ENCODE results near the gene CEACAM1.
"Not testable (repeated sequence)": the region's sequence is repeated elsewhere in the genome, so short reads cannot be mapped to it uniquely, and the experiment has no call there.

CEACAM1 gene

DNA sequence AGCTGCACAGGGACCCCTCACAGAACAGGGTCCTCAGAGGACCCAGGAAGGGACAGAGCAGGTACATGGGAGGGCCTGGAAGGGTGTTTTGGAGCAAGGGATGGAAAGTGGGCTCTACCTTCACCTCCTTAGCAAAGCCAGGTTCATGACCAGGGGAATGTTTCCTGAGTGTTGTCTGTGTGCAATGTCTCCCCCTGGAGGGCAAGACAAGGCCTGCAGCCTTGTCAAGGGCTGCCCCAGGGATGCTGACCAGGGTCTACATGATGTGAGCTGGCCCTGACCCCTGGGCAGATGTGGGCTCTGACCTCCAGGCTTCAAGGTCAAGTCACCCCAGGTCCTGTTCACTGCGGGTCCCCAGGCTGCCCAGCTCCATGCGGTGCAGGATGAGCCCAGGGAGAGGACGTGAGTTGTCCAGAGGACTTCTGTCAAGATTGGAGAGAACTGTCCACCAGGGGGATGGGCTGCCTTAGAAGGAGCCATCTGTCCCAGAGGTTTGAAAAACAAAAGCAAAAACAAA is 1.0 kb upstream of the CEACAM1 start:
- peaks cover 14% of the 10 kb centered on the region for H3K4me1 ChIP-seq (ENCODE audit: control insufficient read depth, insufficient read depth, low read length)
- no peak overlapping the region for H3K9ac ChIP-seq (ENCODE audit: low read length)
- no peaks in the 10 kb centered on the region for H3K27me3 ChIP-seq (ENCODE audit: control insufficient read depth, insufficient read depth, low read length)
- no peaks in the 10 kb centered on the region for H3K36me3 ChIP-seq (ENCODE audit: control insufficient read depth, insufficient read depth, low read length)
- H3K27ac ChIP-seq (ENCODE audit: low read depth, low read length) = no peak overlapping the region
- no peak overlapping the region for H3K4me3 ChIP-seq (ENCODE audit: low read depth, low read length)
- no peaks in the 10 kb centered on the region for H3K9me3 ChIP-seq (ENCODE audit: control insufficient read depth, insufficient read depth, low read depth, low read length)

DNA sequence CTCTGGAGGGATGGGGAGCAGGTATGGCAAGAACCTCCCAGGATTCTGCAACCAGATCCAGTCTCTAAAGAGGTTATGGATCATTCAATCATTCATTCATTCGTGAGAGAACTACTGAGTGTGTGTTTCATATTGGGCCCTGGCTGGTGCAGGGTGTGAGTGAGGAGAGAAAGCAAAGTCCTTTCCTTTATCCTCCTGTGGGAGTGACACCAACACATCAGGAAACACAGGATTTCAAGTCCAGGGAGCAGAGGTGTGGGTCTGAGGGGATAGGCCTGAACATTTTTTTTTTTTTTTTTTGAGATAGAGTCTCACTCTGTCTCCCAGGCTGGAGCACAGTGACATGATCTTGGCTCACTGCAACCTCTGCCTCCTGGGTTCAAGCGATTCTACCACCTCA is 3.3 kb downstream of the CEACAM1 start:
- H3K9me3 ChIP-seq (ENCODE audit: control insufficient read depth, insufficient read depth, low read depth, low read length) = no peaks in the 10 kb centered on the region
- no peak overlapping the region for H3K27ac ChIP-seq (ENCODE audit: low read depth, low read length)
- peaks cover 10% of the 10 kb centered on the region for H3K4me1 ChIP-seq (ENCODE audit: control insufficient read depth, insufficient read depth, low read length)
- no peaks in the 10 kb centered on the region for H3K36me3 ChIP-seq (ENCODE audit: control insufficient read depth, insufficient read depth, low read length)
- no peaks in the 10 kb centered on the region for H3K27me3 ChIP-seq (ENCODE audit: control insufficient read depth, insufficient read depth, low read length)
- no peak overlapping the region for H3K9ac ChIP-seq (ENCODE audit: low read length)
- H3K4me3 ChIP-seq (ENCODE audit: low read depth, low read length) = no peak overlapping the region

DNA sequence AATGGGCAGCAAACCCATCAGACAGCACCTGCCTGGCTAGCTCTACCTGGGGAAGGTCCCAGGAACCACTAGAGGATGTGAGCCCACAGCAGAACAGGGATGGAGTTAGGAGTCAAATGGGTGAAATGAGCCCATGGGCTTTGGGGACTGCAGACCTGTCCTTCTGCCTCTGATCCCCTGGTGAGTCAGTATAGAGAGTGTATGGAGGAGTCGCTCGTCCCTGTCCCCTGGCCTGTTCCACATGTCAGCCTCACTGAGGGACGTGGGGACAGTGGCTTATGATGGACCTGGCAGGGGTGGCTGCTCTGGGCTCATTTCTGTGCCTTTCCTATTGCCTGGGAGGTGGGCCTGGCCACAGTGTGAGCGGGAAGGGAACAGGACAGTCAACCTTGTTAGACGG is 4.0 kb downstream of the CEACAM1 start:
- Histone ChIP-seq H3K4me1 (ENCODE audit: control insufficient read depth, insufficient read depth, low read length) (peaks cover 10% of the 10 kb centered on the region), H3K9ac (ENCODE audit: low read length) (no peak overlapping the region), H3K27me3 (ENCODE audit: control insufficient read depth, insufficient read depth, low read length) (no peaks in the 10 kb centered on the region), H3K4me3 (ENCODE audit: low read depth, low read length) (no peak overlapping the region), H3K36me3 (ENCODE audit: control insufficient read depth, insufficient read depth, low read length) (no peaks in the 10 kb centered on the region), H3K9me3 (ENCODE audit: control insufficient read depth, insufficient read depth, low read depth, low read length) (no peaks in the 10 kb centered on the region), H3K27ac (ENCODE audit: low read depth, low read length) (no peak overlapping the region)

DNA sequence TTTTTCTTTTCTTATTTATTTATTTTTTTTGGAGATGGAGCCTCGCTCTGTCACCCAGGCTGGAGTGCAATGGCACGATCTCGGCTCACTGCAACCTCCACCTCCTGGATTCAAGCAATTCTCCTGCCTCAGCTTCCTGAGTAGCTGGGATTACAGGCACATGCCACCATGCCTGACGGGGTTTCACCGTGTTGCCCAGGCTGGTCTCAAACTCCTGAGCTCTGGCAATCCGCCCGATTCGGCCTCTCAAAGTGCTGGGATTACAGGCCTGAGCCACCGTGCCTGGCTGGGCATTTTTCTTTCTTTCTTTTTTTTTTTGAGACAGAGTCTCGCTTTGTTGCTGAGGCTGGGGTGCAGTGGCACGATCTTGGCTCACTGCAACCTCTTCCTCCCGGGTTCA is 6.0 kb downstream of the CEACAM1 start:
- H3K27ac ChIP-seq (ENCODE audit: low read depth, low read length); H3K9me3 ChIP-seq (ENCODE audit: control insufficient read depth, insufficient read depth, low read depth, low read length); H3K27me3 ChIP-seq (ENCODE audit: control insufficient read depth, insufficient read depth, low read length); H3K4me1 ChIP-seq (ENCODE audit: control insufficient read depth, insufficient read depth, low read length); H3K9ac ChIP-seq (ENCODE audit: low read length); H3K36me3 ChIP-seq (ENCODE audit: control insufficient read depth, insufficient read depth, low read length); H3K4me3 ChIP-seq (ENCODE audit: low read depth, low read length): not testable (repeated sequence)

DNA sequence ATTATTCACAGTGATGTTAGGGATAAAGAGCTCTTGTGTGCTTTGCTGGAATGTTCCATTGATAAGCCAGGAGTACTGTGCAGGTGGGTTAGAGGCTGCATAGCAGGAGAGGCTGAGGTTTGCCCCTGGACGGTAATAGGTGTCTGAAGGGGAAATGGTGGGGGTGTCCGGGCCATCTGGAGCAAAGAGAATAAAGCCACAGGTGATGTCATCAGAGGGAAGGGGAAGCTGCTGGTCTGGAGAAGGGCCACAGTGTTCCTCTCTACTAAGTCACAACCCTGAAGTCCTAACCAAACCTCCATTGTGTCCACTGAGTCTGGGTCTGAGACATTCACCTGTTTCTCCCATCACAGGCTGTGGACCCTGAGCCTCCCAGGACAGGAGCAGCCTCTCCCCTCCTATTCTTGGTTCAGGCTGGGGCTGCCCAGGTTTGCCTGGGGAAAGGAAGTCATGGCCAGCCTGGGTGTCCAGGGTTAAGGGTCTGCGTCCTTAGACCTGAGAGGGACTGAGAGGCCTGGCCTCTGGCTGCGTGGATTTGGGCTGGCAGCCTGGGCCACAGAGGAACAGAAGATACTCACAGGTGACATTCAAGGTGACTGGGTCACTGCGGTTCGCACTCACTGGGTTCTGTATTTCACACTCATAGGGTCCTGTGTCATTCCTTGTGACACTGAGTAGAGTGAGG is 6.8 kb downstream of the CEACAM1 start:
- H3K4me1 ChIP-seq (ENCODE audit: control insufficient read depth, insufficient read depth, low read length) = no peaks in the 10 kb centered on the region
- H3K36me3 ChIP-seq (ENCODE audit: control insufficient read depth, insufficient read depth, low read length) = no peaks in the 10 kb centered on the region

DNA sequence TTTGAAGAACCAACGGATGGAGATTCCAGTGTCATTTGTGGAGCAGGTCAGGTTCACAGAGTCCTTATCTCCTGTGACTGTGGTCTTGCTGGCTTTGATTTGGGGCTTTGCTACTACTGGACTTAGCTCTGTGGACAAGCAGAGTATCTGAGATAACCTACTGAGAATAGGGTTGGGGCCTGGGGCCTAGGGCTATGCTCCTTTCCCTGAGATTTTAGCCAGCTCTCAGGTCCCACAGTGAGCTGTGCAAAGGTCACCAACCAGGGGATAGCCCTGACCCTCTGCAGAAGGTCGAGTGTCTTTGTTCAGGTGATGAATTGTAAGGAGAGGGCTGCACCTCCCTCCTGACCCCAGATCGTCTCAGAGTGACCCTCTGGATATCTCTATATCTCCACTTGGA is 9.2 kb downstream of the CEACAM1 start:
- Histone ChIP-seq H3K4me1 (ENCODE audit: control insufficient read depth, insufficient read depth, low read length) (no peaks in the 10 kb centered on the region), H3K36me3 (ENCODE audit: control insufficient read depth, insufficient read depth, low read length) (no peaks in the 10 kb centered on the region)

More for the DNA sequence above, 6.8 kb downstream of the CEACAM1 start:
- H3K4me3 ChIP-seq (ENCODE audit: low read depth, low read length) = no peak overlapping the region
- no peaks in the 10 kb centered on the region; the same call in 1 of the 2 replicates for H3K9me3 ChIP-seq (ENCODE audit: control insufficient read depth, insufficient read depth, low read depth, low read length)
- no peak overlapping the region for H3K9ac ChIP-seq (ENCODE audit: low read length)
- H3K27me3 ChIP-seq (ENCODE audit: control insufficient read depth, insufficient read depth, low read length) = no peaks in the 10 kb centered on the region
- H3K27ac ChIP-seq (ENCODE audit: low read depth, low read length) = no peak overlapping the region

DNA sequence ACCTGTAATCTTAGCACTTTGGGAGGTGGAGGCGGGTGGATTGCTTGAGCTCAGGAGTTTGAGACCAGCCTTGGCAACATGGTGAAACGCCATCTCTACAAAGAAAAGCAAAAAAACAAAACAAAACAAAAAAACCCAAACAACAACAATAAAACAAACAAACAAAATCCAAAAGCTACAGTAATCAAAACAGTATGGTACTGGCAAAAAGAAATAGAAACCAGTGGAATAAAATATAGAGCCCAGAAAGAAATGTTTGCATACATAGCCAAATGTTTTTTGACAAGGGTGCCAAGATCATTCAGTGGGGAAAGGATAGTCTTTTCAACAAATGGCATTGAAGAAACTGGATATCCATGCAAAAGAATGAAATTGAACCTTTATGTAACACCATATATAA is 11.5 kb downstream of the CEACAM1 start:
- no peak overlapping the region for H3K9ac ChIP-seq (ENCODE audit: low read length)
- no peak overlapping the region for H3K4me3 ChIP-seq (ENCODE audit: low read depth, low read length)
- H3K36me3 ChIP-seq (ENCODE audit: control insufficient read depth, insufficient read depth, low read length) = no peaks in the 10 kb centered on the region
- H3K27me3 ChIP-seq (ENCODE audit: control insufficient read depth, insufficient read depth, low read length) = no peaks in the 10 kb centered on the region
- no peak overlapping the region for H3K27ac ChIP-seq (ENCODE audit: low read depth, low read length)
- H3K4me1 ChIP-seq (ENCODE audit: control insufficient read depth, insufficient read depth, low read length) = no peaks in the 10 kb centered on the region
- no peaks in the 10 kb centered on the region; the same call in 1 of the 2 replicates for H3K9me3 ChIP-seq (ENCODE audit: control insufficient read depth, insufficient read depth, low read depth, low read length)

More for the DNA sequence above, 9.2 kb downstream of the CEACAM1 start:
- no peak overlapping the region for H3K4me3 ChIP-seq (ENCODE audit: low read depth, low read length)
- no peak overlapping the region for H3K9ac ChIP-seq (ENCODE audit: low read length)
- no peaks in the 10 kb centered on the region for H3K27me3 ChIP-seq (ENCODE audit: control insufficient read depth, insufficient read depth, low read length)
- no peaks in the 10 kb centered on the region; the same call in 1 of the 2 replicates for H3K9me3 ChIP-seq (ENCODE audit: control insufficient read depth, insufficient read depth, low read depth, low read length)
- H3K27ac ChIP-seq (ENCODE audit: low read depth, low read length) = no peak overlapping the region

DNA sequence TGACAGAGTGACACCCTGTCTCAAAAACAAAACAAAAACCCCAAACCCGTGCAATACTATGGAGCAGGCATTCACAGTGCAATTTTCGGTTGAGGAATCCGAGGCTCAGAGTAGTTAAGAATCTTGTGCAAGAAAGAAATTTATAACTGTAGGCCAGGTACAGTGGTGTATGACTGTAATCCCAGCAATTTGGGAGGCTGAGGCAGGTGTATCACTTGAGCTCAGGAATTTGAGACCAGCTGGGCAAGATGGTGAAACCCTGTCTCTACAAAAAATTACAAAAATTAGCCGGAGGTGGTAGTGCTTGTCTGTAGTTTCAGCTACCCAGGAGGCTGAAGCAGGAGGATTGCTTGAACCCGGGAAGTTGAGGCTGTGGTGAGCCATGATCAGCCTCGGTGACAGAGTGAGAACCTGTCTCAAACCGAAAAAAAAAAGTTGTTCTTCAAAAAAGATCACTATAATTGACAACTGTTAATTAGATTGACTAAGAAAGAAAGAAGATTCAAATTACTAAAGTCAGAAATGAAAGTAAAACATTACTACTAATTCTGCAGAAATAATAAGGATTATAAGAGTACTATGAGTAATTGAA is 12.9 kb downstream of the CEACAM1 start:
- Histone ChIP-seq H3K36me3 (ENCODE audit: control insufficient read depth, insufficient read depth, low read length) (no peaks in the 10 kb centered on the region), H3K27ac (ENCODE audit: low read depth, low read length) (no peak overlapping the region), H3K27me3 (ENCODE audit: control insufficient read depth, insufficient read depth, low read length) (no peaks in the 10 kb centered on the region), H3K9me3 (ENCODE audit: control insufficient read depth, insufficient read depth, low read depth, low read length) (no peaks in the 10 kb centered on the region; the same call in 1 of the 2 replicates), H3K4me3 (ENCODE audit: low read depth, low read length) (no peak overlapping the region), H3K4me1 (ENCODE audit: control insufficient read depth, insufficient read depth, low read length) (peaks cover 6% of the 10 kb centered on the region; the same call in 1 of the 2 replicates), H3K9ac (ENCODE audit: low read length) (no peak overlapping the region)

DNA sequence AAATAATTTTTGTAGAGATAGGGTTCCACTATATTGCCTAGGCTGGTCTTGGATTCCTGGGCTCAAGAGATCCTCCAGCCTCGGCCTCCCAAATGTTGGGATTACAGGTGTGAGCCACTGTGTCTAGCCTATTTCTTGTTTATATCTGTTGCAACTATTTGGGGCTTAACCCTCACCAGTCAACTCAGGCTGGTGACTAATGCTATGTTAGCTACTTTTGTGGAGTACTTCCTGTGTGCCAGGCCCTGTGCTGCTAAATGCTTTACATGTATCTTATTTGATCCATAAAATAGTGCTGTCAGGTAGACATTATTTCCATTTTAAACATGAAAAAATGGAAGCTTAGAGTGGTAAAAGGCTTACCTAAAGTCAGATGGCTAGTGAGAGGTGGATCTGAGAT is 13.8 kb downstream of the CEACAM1 start:
- no peak overlapping the region for H3K9ac ChIP-seq (ENCODE audit: low read length)
- no peaks in the 10 kb centered on the region; the same call in 1 of the 2 replicates for H3K9me3 ChIP-seq (ENCODE audit: control insufficient read depth, insufficient read depth, low read depth, low read length)
- peaks cover 6% of the 10 kb centered on the region; the same call in 1 of the 2 replicates for H3K4me1 ChIP-seq (ENCODE audit: control insufficient read depth, insufficient read depth, low read length)
- H3K4me3 ChIP-seq (ENCODE audit: low read depth, low read length) = no peak overlapping the region
- H3K27me3 ChIP-seq (ENCODE audit: control insufficient read depth, insufficient read depth, low read length) = no peaks in the 10 kb centered on the region
- H3K36me3 ChIP-seq (ENCODE audit: control insufficient read depth, insufficient read depth, low read length) = no peaks in the 10 kb centered on the region
- H3K27ac ChIP-seq (ENCODE audit: low read depth, low read length) = no peak overlapping the region

DNA sequence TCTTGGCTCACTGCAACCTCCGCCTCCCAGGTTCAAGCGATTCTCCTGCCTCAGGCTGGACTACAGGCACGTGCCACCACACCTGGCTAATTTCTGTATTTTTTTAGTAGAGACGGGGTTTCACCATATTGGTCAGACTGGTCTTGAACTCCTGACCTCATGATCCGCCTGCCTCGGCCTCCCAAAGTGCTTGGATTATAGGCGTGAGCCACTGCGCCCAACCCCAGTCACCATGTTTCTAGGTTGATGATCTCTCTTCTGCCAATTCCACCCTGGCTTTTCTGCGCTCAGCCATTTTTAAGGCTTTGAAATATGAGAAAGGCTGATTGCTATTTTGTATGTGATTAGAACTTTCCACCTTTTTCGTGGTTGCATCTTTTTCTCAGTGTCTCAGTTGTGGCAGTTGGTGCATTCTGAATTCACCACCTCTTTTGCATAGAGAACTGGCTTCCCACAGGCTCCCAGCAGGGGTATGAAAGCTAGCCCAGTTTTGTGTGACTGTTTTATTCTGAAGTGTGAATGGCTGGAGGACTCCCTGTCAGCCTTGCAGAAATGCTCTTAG is 15.5 kb downstream of the CEACAM1 start:
- no peaks in the 10 kb centered on the region for H3K27me3 ChIP-seq (ENCODE audit: control insufficient read depth, insufficient read depth, low read length)
- peaks cover 13% of the 10 kb centered on the region for H3K4me1 ChIP-seq (ENCODE audit: control insufficient read depth, insufficient read depth, low read length)
- H3K27ac ChIP-seq (ENCODE audit: low read depth, low read length) = no peak overlapping the region
- H3K4me3 ChIP-seq (ENCODE audit: low read depth, low read length) = no peak overlapping the region
- H3K9ac ChIP-seq (ENCODE audit: low read length) = no peak overlapping the region
- no peaks in the 10 kb centered on the region for H3K36me3 ChIP-seq (ENCODE audit: control insufficient read depth, insufficient read depth, low read length)
- no peaks in the 10 kb centered on the region; the same call in 1 of the 2 replicates for H3K9me3 ChIP-seq (ENCODE audit: control insufficient read depth, insufficient read depth, low read depth, low read length)

DNA sequence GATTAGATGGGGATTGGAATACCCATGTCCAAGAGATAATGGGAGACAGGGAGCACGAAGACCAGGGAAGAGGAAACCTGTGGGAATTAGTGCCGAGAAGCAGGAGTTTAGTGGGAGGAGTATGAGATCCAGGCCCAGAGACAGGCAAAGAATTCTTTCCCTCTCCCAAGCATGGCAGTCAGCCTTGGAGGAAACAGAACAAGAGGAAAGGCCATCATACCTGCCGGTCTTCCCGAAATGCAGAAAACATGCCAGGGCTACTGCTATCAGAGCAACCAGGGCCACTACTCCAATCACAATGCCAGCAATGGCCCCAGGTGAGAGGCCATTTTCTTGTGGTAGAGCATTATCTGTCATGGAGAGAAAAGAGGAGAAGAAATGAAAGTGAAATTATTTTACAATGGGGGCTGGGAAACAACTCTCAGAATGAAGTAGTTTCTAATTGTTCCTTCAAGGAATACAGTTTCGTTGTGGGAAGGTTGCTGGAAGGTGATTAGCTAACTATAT is 16.1 kb downstream of the CEACAM1 start:
- Histone ChIP-seq H3K4me1 (ENCODE audit: control insufficient read depth, insufficient read depth, low read length) (peaks cover 13% of the 10 kb centered on the region), H3K27ac (ENCODE audit: low read depth, low read length) (no peak overlapping the region)

More for the DNA sequence above, 16.1 kb downstream of the CEACAM1 start:
- H3K27me3 ChIP-seq (ENCODE audit: control insufficient read depth, insufficient read depth, low read length) = no peaks in the 10 kb centered on the region
- H3K9ac ChIP-seq (ENCODE audit: low read length) = no peak overlapping the region
- no peaks in the 10 kb centered on the region; the same call in 1 of the 2 replicates for H3K9me3 ChIP-seq (ENCODE audit: control insufficient read depth, insufficient read depth, low read depth, low read length)
- no peak overlapping the region for H3K4me3 ChIP-seq (ENCODE audit: low read depth, low read length)
- no peaks in the 10 kb centered on the region for H3K36me3 ChIP-seq (ENCODE audit: control insufficient read depth, insufficient read depth, low read length)
